ENCODE data around the gene CACNA2D3. TPM values are rescaled to one million over a fixed set of nuclear protein-coding genes. Genes with fewer than 3 reads are reported as not detected.

Gene CACNA2D3
- total RNA-seq, 2 experiments from 2014 or later, result not detected

DNA sequence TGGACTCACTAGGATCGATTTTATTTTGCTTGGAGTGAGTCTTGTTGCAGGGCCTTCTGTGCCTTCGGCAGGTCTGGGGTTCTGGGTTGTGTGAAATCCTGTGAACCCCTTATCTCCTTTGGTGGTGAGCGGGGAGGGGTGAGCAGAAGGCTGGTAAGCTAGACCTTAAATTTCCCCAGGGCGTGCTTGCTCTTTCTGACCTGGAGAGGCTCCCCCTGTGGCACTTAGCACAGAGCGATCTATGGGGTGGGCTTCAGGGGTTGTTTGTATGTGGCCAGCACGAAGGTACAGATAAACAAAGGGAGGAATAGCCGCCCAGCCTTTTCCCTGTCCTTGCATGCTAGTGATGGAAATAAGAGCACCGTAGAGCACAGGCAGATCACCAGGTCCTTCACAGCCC is 11.8 kb downstream of the CACNA2D3 start:
- DNase-seq, result no peak
- ChIA-PET POLR2A (no interaction called here), CTCF (no interaction called here)
- H3K9me3 Mint-ChIP-seq, result no peaks in the 10 kb centered on the region
- H3K36me3 Mint-ChIP-seq, result no peaks in the 10 kb centered on the region
- intact Hi-C loops (cut with micrococcal nuclease), result no loop called here
- no peak overlapping the region for H3K27ac Mint-ChIP-seq
- H3K27me3 Mint-ChIP-seq, result no peaks in the 10 kb centered on the region
- H3K4me3 Mint-ChIP-seq, result no peak overlapping the region
- no peaks in the 10 kb centered on the region for H3K4me1 Mint-ChIP-seq (ENCODE audit: low read depth)

DNA sequence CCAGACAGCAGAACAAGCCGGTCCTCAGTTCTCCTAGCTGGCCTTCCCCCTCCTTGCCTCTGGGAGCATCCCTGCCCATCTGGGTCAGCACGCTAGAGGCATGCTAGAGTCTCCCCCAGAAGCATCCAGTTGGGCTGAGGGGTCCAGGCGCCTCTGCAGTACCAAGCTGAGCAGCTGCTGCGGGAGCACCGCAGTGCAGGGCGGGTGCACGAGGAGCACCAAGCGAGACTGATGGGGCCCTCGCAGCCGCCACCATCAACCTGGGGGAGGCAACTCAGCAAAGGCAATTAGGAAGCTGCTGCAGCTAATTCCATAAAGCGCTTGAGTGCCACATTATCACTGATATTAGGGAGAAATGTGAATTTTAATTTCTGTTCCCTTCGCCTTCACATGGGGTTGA is 12.4 kb downstream of the CACNA2D3 start:
- no peaks in the 10 kb centered on the region for H3K4me1 Mint-ChIP-seq (ENCODE audit: low read depth)
- CTCF ChIA-PET, result no interaction called here

DNA sequence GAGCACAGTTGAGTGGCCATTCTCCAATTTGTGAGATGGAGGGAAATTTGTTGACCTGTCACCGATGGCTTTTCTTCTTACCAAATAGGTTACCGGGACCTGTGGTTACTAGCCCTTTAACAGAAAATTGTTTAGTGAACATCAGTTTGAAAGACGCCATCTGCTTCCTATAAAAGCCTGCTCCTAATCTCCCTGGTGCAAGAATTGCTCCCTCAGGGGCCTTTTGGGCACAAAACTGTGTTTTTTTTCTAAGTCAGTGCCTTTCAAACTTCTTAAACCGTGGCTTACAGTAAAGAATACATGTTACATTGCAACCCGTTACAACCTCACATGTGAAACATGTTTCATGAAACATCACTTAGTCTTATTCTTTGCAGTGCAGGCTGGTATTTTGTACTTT is 15.0 kb downstream of the CACNA2D3 start:
- Mint-ChIP-seq H3K4me3 (no peak overlapping the region), H3K27ac (no peak overlapping the region), H3K27me3 (no peaks in the 10 kb centered on the region), H3K4me1 (ENCODE audit: low read depth) (no peaks in the 10 kb centered on the region), H3K9me3 (no peaks in the 10 kb centered on the region), H3K36me3 (no peaks in the 10 kb centered on the region)
- POLR2A ChIA-PET, result no interaction called here
- intact Hi-C loops (cut with micrococcal nuclease), result no loop called here
- CTCF ChIA-PET, result no interaction called here
- DNase-seq, result no peak

More for the DNA sequence above, 12.4 kb downstream of the CACNA2D3 start:
- intact Hi-C loops (cut with micrococcal nuclease), result no loop called here
- no peaks in the 10 kb centered on the region for H3K9me3 Mint-ChIP-seq
- DNase-seq, result no peak
- POLR2A ChIA-PET, result no interaction called here
- no peak overlapping the region for H3K27ac Mint-ChIP-seq
- no peaks in the 10 kb centered on the region for H3K27me3 Mint-ChIP-seq
- H3K4me3 Mint-ChIP-seq, result no peak overlapping the region
- H3K36me3 Mint-ChIP-seq, result no peaks in the 10 kb centered on the region

DNA sequence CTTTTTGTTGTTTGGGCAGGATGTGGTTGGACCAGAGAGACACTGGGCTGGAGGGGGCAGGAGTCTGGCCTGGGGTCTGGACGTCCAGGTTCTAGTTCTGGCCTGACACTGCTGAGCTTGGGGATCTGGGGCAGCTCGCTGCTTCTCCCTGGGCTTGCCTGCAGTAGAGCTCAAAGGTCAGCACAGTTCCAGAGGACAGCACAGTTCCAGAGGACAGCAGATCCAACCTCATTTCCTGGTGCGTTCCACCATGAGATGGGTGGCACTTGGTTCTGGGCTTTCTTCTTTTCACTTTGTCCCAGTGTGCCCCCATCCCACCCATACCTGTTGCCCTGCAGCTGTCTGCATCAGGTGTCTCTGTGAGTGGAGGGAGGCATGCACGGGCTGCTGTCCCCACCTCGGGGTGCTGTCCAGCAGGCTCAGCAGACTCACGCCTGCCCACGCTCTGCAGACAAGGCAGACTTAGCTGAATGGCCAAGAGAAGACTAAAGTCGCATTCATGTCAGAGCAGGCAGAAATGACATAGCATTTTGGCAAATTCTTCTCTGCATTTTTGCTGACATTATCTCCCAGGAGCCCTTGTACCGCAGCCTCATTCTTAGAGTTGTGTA is 16.7 kb downstream of the CACNA2D3 start:
- no peaks in the 10 kb centered on the region for H3K27me3 Mint-ChIP-seq
- H3K36me3 Mint-ChIP-seq, result no peaks in the 10 kb centered on the region
- CTCF ChIA-PET, result no interaction called here
- H3K4me3 Mint-ChIP-seq, result no peak overlapping the region
- POLR2A ChIA-PET, result no interaction called here
- H3K9me3 Mint-ChIP-seq, result no peaks in the 10 kb centered on the region
- no peak overlapping the region for H3K27ac Mint-ChIP-seq
- H3K4me1 Mint-ChIP-seq (ENCODE audit: low read depth), result no peaks in the 10 kb centered on the region
- no peak for DNase-seq
- intact Hi-C loops (cut with micrococcal nuclease), result no loop called here

DNA sequence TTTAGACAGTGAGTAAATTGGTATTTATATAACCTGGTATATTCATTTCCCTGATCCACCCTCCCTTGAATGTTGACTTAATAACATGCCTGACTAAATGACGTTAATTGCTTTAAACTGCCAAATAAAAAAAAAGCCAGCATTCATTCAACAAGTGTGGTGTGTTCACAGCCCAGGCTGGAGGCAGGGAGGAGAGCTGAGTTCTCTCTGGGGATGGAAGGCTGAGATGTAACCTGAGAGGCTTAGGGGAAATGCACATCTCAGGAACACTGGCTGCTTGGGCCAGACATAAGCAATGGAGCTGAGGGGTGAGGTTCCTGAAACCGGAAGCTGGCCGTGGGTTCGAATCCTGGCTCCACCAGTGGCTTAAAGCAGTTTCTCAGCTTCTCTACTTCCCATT is 17.3 kb downstream of the CACNA2D3 start:
- DNase-seq, result no peak
- Mint-ChIP-seq H3K27me3 (peaks cover 2% of the 10 kb centered on the region), H3K36me3 (no peaks in the 10 kb centered on the region), H3K4me3 (no peak overlapping the region), H3K4me1 (ENCODE audit: low read depth) (no peaks in the 10 kb centered on the region), H3K27ac (no peak overlapping the region), H3K9me3 (no peaks in the 10 kb centered on the region)
- CTCF ChIA-PET, result no interaction called here
- POLR2A ChIA-PET, result no interaction called here
- intact Hi-C loops (cut with micrococcal nuclease), result no loop called here

DNA sequence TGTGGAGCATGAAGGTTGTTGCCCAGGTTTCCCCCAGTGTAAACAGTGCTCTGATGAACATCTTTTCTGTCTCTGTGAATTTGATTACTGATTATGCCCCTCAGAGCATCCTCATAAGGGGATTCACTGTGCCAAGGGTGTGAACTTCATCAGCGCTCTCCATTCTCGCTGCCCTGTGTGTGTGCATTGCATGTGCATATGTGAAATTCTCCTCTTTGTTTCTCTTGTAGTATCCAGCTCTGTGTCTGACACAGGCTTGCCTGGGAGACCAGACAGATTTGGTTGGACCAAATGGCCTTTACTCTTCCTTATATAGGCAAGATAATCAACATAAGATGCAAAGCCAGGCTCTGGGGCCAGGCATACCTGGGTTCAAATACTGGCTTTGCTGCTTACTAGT is 21.9 kb downstream of the CACNA2D3 start:
- no peaks in the 10 kb centered on the region for H3K4me1 Mint-ChIP-seq (ENCODE audit: low read depth)
- no peaks in the 10 kb centered on the region for H3K36me3 Mint-ChIP-seq
- H3K9me3 Mint-ChIP-seq, result no peaks in the 10 kb centered on the region
- no peak overlapping the region for H3K4me3 Mint-ChIP-seq
- ChIA-PET POLR2A (no interaction called here), CTCF (no interaction called here)
- no peak overlapping the region for H3K27ac Mint-ChIP-seq
- intact Hi-C loops (cut with micrococcal nuclease), result no loop called here
- DNase-seq, result no peak
- peaks cover 12% of the 10 kb centered on the region for H3K27me3 Mint-ChIP-seq

DNA sequence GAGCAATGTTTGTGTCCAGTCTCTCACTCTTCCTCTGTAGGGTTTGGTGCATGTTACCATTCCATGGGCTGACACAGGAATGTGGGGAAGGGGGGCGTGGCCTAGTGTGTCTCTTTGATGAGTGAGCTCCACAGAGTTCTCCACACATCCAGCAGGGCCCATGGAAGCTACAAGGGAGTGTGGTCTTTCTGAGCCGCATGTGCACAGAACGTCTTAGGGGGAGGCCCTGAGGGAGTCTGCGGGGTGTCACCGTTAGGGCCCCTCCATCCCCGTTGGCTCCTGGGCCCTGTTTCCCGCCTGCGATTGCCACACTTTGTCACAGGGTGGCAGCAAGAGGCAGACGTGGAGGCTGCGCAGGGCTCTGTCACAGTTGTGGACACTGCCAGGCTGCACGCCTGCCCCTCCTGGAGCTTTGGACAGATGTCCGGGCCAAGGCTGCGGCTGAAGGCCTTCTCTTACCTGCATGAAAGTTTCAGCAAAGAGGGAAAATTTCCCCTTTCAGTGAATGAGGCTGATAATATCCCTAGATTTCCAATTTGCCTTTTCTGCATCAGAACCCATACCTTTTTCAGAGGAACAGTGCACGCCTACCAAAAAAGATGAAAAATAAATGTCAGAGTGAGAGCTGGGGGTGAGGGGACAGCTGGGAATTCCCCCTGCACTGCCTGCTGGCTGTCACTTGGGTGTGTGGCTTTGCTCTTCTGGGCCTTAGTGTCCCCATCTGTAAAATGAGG is 24.3 kb downstream of the CACNA2D3 start:
- ChIA-PET CTCF (no interaction called here), POLR2A (no interaction called here)
- no peak overlapping the region for H3K4me3 Mint-ChIP-seq
- DNase-seq, result no peak
- H3K27ac Mint-ChIP-seq, result no peak overlapping the region
- intact Hi-C loops (cut with micrococcal nuclease), result no loop called here
- no peaks in the 10 kb centered on the region for H3K4me1 Mint-ChIP-seq (ENCODE audit: low read depth)
- H3K9me3 Mint-ChIP-seq, result no peaks in the 10 kb centered on the region
- H3K36me3 Mint-ChIP-seq, result no peaks in the 10 kb centered on the region
- peaks cover 12% of the 10 kb centered on the region for H3K27me3 Mint-ChIP-seq

DNA sequence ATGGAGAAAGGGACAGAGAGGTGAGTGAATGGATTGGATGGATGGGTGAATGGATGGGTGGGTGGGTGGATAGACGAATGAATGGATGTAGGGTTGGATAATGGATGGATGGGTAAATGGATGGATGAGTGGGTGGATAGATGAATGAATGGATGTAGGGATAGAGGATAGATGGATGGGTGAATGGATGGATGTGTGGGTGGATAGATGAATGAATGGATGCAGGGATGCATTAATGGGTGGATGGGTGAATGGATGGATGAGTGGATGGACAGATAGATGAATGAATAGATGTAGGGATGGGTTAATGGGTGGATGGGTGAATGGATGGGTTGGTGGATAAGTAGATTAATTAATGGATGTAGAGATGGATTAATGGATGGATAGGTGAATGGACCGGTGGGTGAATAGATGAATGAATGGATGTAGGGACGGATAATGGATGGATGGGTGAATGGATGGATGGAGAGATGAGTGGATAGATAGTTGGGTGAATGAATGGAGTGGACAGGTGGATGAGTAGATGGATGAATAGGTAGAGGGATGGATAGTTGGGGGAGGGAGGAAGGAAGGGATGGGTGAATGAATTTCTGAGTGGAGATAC is 28.6 kb downstream of the CACNA2D3 start:
- Mint-ChIP-seq H3K27ac (no peak overlapping the region), H3K36me3 (no peaks in the 10 kb centered on the region), H3K4me3 (no peak overlapping the region), H3K4me1 (ENCODE audit: low read depth) (no peaks in the 10 kb centered on the region), H3K9me3 (no peaks in the 10 kb centered on the region), H3K27me3 (peaks cover 5% of the 10 kb centered on the region)
- intact Hi-C loops (cut with micrococcal nuclease), result no loop called here
- ChIA-PET POLR2A (no interaction called here), CTCF (no interaction called here)
- no peak for DNase-seq

DNA sequence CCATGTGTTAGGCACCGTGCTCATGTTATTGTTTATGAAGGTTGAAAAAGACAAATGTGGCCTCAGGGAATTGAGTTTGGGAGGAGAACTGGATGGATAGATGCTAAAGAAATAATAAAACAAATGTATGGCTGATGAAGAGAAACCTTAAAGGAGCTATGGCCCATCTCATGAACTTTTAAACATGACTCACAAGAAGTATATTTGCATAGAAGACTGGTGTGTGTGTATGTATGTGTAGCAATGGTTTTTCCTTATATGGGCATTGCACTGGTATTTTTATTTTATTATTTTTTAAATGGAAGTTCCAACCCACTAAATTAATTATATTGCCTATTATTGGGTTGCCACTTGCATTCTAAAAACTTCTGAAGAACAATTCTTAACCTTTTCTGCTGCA is 31.1 kb downstream of the CACNA2D3 start:
- intact Hi-C loops (cut with micrococcal nuclease), result no loop called here
- Mint-ChIP-seq H3K4me1 (ENCODE audit: low read depth) (no peaks in the 10 kb centered on the region), H3K4me3 (no peak overlapping the region), H3K27me3 (no peaks in the 10 kb centered on the region), H3K27ac (no peak overlapping the region), H3K36me3 (no peaks in the 10 kb centered on the region), H3K9me3 (no peaks in the 10 kb centered on the region)
- ChIA-PET POLR2A (no interaction called here), CTCF (no interaction called here)
- no peak for DNase-seq

DNA sequence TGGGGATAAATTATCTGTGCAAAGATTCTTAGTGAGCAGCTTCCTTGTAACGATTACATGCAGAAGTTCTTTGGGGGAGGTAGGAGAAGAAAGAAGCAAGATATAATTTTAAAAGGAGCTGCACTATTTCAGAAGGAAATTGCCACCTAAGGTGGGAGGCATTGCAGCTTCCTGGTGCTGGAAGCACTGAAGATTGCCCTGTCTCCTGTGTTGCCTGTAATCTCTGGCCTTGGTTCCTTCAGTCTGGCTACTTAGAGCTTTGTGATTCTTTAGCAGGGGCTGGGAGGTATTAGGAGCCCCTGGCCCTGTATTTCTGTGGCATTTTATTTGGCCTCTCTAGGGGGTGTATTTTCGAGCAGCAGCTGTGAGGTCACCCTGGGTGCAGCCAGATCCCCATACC is 35.5 kb downstream of the CACNA2D3 start:
- Mint-ChIP-seq H3K4me1 (ENCODE audit: low read depth) (no peaks in the 10 kb centered on the region), H3K27ac (no peak overlapping the region), H3K4me3 (no peak overlapping the region), H3K27me3 (peaks cover 3% of the 10 kb centered on the region), H3K9me3 (no peaks in the 10 kb centered on the region), H3K36me3 (no peaks in the 10 kb centered on the region)
- no peak for DNase-seq
- intact Hi-C loops (cut with micrococcal nuclease), result no loop called here
- ChIA-PET POLR2A (no interaction called here), CTCF (interaction anchor here (0.6 kb wide), 1 partner anchor 687 kb away, joined by 3 read pairs; no protein-coding TSS in a partner anchor)

DNA sequence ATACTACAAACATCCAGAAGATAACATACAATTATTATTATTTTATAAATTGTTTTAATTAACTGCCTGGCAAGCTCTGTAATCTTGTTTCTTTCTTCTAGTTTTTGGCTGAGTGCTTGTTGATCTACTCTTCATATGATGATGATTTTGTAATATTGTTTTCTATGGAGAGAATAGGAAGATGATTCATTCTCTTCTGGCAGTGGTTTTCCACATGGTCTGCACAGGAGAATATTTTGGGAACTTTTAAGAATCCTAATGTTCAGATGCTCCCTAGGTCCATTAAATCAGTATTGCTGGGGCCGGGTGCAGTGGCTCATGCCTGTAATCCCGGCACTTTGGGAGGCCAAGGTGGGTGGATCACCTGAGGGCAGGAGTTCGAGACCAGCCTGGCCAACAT is 37.6 kb downstream of the CACNA2D3 start:
- CTCF ChIA-PET, result no interaction called here
- H3K4me3 Mint-ChIP-seq, result no peak overlapping the region
- no peak for DNase-seq
- POLR2A ChIA-PET, result no interaction called here
- no peaks in the 10 kb centered on the region for H3K36me3 Mint-ChIP-seq
- H3K9me3 Mint-ChIP-seq, result no peaks in the 10 kb centered on the region
- no peak overlapping the region for H3K27ac Mint-ChIP-seq
- H3K27me3 Mint-ChIP-seq, result peaks cover 3% of the 10 kb centered on the region
- no peaks in the 10 kb centered on the region for H3K4me1 Mint-ChIP-seq (ENCODE audit: low read depth)
- intact Hi-C loops (cut with micrococcal nuclease), result no loop called here

DNA sequence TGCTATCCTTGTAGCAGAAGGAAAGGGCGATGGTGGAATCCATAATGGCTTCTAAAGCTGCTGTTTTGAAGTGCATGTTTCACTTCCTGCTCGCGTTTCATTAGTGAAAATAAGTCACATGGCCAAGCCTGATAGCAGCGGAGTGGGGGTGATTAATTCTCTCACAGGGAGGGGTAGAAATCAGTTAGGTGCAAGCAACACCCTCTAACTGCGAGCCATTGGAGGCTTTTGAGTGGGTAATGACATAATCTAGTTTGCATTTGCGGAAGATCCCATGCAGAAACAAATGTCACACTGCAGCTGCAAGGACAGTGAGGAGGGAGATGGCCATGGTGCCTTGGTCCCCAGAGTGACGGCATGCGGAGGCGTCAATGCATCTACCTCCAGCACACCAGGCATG is 41.1 kb downstream of the CACNA2D3 start:
- Mint-ChIP-seq H3K9me3 (no peaks in the 10 kb centered on the region), H3K4me1 (ENCODE audit: low read depth) (no peaks in the 10 kb centered on the region), H3K4me3 (no peak overlapping the region), H3K27ac (no peak overlapping the region), H3K36me3 (no peaks in the 10 kb centered on the region), H3K27me3 (peaks cover 3% of the 10 kb centered on the region)
- no peak for DNase-seq
- intact Hi-C loops (cut with micrococcal nuclease), result no loop called here
- ChIA-PET CTCF (no interaction called here), POLR2A (no interaction called here)

All from activated CD4-positive, alpha-beta memory T cell treated with anti-CD3 and anti-CD28 coated beads for 36 hours (primary cell).